HPDE6-E6E7 (cell line): ENCODE results near the gene DLX1.

Source experiments
- DNase-seq: peaks from one replicate; pipeline ENCODE4 v3.0.0; 2011; ENCODE audit warnings: missing footprints; ENCODE audit errors: extremely low spot score

The DLX1 gene

DNA sequence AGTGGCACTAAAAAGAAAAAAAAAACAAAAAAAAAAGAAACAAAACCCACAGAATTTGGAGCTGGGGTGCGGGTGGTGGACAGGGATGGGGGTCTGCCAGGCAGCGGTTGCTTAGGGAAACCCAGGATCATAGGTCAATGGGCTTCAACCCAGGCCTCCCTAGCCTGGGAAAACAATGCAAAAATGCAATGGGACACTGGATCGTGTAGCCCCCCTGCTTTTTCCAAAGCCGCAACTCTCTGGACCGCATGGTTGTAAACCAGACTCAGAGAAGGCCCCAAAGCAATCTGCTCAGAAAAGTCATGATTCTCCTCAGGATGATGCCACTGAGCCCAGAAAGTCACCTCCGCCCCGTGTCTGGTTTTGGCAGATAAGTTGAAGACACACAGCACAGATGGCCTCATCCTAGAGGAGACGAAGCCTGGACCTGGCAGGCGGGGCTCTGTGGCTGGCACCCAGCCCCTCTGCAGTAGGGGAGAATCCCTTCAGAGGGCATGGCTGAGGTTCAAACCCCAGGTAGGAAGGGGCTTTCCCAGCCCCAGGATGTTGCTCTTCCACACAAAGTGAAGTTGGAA is 12.3 kb downstream of the DLX1 start:
- DNase-seq = no peak

DNA sequence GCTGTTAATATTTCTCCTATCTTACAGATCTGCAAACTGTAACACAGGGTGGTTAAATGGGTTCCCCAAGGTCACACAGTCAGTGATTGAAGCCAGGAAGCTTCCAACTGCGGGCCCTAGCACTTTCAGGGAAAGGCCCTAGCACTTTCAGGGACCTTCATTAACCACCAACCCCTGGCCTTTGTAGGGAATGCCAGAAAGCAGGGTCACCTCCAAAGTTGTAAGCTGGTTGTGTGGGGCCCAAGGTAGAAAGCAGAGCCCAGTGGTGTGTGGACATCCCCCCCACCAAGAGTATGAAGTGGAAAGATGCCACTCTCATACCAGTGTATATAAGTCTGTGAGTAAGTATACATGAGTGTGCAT is 13.0 kb downstream of the DLX1 start:
- DNase-seq = no peak

GRCh38 chr2:172098650-172099471 is 13.6 kb downstream of the DLX1 start:
- DNase-seq = no peak

- no peak for DNase-seq
These were observed 14.3 kb downstream of the DLX1 start for GRCh38 chr2:172099472-172100079.

DNA sequence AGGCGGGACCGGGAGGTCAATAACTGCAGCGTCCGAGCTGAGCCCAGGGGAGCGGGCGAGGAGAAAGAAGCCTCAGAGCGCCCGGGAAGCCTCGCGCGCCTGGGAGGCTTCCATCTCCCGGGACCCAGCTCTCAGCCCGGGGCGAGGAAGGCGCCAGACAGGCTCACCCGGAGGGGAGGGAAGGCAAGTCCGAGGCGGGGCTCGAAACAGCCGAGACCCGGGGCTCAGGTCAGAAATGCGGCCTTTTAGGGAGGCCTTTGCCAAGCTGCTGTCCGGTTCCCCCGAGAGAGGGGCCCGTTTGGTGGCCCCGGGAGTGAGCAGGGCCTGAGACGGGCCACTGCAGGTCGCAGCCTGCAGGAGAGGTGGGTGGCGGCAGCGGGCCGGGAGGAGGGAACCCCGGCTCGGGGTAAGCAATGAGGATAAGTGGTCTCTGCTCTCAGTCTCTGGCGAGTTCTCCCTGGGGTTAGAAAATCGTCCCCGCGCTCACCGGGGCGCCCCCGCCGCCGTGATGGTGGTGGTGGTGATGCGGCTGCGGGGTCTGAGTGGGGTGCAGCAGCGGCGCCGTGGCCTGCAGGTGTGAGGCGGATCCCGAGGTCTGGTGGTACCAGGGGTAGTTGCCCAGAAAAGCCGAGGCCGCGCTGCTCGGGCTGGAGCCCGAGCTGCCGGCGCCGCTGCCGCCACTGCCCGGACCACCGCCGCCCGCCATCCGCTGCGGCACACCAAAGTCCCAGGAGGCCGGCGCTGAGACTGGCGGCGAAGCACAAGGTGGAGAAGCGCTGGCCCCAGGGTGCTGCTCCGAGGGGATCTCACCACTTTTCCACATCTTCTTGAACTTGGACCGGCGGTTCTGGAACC is 15.0 kb downstream of the DLX1 start:
- no peak for DNase-seq

DNA sequence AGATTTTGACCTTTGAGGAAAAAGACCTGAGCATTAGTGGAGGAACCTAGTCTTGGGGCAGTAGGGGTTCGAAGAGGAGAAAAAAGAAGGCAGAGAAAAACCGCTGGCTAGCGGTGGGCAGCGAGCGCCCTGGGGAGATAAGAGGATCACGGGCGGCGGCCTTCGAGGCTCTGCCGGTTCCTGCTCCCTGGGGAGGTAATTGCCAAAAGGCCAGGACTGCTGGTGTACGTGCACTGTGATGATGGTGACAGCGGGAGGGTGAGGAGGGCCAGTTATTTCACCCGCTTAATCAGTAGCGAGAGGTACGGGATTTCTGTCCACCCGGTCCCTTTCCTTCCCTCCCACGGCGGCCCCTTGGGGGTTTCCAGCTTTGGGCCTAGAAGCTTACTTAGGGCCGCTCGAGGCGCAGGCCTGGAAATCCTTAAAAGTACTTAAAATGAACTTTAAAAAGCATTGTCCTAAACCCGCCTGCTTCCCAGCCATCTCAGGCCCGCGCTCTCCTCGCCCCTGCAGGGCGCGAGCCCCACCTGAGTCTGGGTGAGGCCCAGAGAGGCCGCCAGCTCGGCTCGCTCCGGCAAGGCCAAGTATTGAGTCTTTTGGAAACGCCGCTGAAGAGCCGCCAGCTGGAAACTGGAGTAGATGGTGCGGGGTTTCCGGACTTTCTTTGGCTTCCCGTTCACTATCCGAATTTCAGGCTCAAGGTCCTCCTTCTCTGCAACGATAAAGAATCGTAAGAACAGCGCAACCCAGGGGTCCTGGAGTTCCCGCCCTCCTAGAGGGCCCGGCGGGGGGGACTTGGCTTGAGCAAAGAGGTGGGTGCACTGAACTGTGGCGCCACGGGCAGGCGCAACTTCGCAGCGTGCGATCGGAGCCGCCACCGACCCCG is 15.9 kb downstream of the DLX1 start:
- DNase-seq = no peak

DNA sequence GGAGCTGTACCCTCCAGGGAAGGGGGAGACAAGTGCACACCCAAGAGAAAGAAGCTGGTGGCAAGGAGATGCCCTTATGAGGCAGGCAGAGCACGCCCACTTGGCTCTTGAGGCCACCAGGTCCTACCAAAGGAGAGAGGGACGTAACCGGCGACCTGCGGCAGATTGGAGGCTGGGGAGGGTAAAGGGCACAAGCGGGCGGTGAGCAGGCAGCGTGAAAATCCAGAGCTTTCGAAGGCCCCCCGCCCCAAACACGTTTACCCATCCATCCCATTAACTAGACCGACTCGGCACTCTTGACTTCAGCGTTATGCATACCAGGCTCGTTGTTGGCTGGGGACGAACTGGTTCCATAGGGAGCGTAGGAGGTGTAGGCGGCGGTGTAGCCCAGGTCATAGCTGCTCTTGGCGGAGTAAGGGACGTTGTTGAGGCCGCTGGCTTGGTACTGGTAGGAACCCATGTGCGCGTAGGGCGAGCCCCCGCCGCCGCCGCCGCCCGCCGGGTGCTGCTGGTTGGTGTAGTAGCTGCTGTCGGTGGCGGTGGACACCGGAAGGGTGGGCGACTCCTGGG is 16.6 kb downstream of the DLX1 start:
- no peak for DNase-seq

DNA sequence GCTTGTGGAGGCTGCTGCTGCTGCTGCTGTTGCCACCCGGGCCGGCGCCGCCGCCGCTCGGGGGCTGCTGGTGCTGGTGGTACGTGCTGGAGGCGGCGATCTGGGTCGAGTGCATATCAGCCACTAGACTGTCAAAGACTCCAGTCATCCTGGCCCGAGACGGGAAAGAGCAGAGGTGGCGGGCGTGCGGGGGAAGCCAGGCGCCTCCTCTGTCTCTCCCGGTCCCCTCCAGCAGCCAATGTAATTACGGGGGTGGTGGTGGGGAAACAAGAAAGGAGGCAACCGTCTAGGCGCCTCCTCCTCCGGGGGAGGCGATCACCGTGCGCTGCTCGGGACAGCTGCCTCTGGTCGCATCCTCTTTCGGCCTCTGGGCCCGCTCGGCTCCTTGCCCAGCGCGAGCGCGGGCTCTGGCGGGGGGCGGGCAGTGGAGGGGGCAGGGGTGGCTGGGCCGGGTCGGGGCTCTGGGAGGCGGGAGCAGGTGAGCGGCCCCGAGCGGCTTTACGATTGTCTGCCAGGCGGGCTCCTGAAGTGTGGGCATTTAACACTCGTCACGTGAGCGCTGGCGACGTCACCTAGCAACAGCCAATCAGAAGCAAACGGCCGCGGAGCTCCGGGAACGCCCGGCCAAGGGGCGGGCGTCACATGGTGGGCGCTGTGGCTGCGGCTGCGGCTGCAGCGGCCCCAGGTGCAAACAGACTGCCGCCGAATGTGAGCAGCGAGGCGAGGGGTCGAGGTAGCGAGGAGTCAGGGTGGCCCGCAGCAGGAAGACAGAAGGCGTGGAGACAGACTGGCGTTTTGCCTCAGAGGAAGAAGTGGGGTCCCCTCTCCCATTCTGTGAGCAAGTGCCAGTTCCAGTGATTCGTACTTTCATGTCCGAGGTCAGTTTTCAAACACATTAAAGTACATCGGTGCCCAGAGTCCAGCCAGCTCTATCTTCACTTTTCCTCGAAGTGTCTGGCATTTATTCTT is 17.4 kb downstream of the DLX1 start, which contains the start of gene DLX2:
DLX2 (minus strand) TSS at position 510 of the 969 bp plus-strand sequence; CDS start at position 148, 362 bp downstream.
- no peak for DNase-seq

- DNase-seq = no peak
These were observed 18.4 kb downstream of the DLX1 start for GRCh38 chr2:172103471-172104272.

- no peak for DNase-seq
These were observed 20.3 kb downstream of the DLX1 start for GRCh38 chr2:172105471-172106107.

DNA sequence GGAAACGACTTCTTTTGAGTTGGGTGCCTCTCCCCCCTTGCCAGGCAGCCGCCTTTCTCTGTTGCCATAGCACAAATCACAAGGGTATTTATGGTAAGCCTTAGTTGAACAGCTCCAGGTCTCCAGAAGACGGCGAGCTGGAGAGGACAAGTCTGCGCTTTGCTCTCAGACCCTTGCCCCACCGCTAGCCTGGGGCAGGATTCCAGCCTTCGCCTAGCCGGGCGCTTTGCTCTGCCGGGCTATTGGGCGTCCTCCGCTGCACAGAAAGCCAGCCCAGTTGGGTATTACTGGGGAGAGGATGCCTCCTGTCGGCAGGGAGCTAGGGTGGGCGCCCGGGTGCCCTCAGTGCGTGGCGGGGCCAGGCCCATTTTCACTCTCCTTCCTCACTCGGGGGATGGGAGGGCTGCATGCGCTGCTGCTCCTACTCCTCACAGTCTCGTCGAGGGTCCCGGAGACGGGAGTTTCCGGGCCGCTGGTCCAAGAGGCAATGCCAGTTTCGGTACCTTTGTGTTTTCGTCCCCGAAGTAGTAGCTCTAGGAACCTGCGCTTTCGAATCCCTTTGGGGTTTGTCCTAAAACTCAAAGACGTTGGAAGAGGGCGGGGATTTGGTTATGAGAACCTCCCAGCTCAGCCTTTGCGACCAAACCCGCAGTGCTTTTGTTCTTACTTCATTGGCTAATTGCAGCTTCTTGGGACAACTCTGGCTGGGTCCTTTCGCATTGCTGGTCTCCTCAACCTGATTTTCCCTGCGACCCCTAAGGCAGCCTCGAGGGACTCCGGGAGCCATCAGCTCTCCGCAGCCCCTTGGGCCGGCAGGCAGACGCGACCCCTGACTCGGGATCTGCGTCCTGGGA is 21.0 kb downstream of the DLX1 start:
- no peak for DNase-seq

- no peak for DNase-seq
These were observed 22.6 kb downstream of the DLX1 start for GRCh38 chr2:172107690-172108586.

- DNase-seq = no peak
These were observed 23.3 kb downstream of the DLX1 start for GRCh38 chr2:172108587-172108930.

DNA sequence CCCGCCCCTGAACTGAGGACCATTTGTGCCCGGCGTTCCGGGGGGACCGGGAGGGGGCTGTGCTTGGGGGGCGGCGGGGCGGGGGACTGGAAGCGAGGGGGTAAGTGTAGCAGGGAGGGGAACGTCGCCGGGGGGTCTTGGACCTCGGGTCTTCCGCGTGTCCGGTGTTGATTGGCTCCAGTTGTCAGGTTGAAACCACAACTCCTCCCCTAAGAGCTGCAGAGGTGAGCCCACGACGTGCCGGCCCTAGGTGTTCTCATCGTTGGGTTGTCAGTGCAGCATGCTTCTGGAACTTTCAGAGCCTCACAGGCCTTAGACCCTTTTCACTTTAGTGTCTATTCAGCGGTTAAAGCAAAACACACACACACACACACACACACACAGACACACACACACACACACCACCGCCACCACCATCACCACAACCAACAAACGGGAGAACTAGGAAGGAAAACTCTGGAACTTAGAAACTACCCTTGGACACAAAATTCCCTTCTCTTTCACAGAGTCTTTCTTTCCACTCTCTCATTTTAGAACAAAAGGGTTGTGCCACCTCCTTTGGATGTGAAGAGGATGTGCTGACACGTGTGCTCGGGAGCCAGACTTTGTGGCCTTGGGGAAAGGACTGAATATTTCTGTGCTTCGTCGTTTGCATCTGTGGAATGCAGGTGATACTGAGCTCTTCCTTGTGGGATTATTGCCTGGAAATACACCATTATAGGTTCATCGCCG is 24.1 kb downstream of the DLX1 start:
- no peak for DNase-seq

DNA sequence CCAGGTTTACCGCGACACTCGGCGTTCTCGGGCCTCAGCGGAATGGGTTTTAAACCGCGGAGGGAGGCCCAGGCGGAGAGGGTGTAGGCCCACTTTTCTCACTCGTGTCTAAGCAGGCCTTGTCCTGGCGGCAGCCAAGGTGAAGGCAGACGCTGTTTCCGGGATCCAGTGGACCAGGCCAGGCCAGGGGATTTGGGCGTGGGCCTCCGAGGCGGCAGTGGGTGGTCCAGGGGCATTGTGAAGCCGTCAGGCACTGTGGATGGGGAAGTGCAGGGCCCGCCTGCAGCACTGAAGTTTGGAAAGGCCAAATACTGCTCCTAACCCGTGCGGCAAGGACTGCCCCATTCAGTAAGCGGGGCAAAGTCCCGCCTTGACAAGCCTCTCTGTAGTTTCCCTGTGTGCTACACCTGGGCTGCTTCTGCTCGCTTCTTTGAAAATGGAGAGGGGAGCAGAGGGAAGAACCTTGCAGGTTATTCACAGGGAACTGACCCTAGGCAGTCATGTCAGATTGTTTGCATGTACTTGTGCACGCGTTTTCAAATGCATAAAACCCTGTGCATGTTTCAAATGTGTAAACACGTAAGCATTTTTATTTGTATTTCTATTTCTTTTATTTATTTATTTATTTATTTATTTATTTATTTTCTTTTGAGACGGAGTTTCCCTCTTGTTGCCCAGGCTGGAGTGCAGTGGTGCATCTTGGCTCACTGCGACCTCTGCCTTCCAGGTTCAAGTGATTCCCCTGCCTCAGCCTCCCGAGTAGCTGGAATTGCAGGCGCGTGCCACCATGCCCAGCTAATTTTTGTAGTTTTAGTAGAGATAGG is 24.9 kb downstream of the DLX1 start:
- DNase-seq = no peak
